ENCODE measurements around the gene DCLRE1B. TPM values are rescaled to one million over a fixed set of nuclear protein-coding genes. Genes with fewer than 3 reads are reported as not detected.
"Not testable (repeated sequence)": the region's sequence is repeated elsewhere in the genome, so short reads cannot be mapped to it uniquely, and the experiment has no call there.

DCLRE1B gene
- total and polyA plus RNA-seq, 2 donors (not counting 1 experiment from before 2014, with no cell fraction given), result 1.0 to 4.8 TPM

DNA sequence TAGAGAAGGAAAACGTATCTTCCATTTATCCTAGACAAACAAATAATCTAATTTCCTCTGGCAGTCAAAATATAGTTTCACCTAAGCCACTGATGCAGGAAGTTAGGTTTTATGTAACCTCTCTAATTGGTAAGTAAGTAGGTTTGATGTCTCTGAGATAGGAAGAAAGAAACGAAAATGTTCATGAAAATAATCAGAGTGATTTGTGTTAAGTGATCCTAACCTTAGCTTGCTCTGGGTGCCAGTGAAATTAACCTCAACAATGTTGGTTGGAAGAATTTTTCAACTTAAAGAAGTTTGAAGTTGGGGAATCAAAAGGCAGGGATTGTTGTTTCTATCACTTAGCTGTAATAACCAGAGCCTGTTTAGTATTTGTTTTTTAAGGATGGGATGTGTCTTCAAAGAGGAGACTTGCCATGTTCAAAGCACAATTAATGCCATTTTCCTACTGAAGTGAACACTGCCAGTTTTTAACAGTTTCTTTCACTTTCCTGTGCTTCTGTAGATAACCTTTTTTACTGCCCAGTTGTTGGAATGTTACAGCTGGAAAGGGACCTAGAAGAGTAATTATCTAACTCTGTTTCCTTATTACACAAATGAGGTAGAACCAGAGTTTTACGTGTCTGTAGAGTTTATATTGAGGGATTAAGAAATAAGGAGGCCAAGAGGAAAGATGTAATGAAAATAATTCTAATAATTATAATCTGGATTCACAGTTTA is 42.4 kb downstream of the DCLRE1B start:
- POLR2A ChIA-PET, result no interaction called here
- H3K9ac ChIP-seq (ENCODE audit: low read length), result peak overlapping the region; percentile 32
- H3K9me3 ChIP-seq (ENCODE audit: control extremely low read depth in 1 of 3, control insufficient read depth in 2 of 3, insufficient read depth in 1 of 3, low read length in 2 of 3), result no peaks in the 10 kb centered on the region
- H3K4me3 ChIP-seq (ENCODE audit: control extremely low read depth in 1 of 5, extremely low read depth in 1 of 5, insufficient read depth in 1 of 5, low read depth in 2 of 5, low read length in 4 of 5), result no peak overlapping the region
- 14% methylated on average over 1 of the region's 3 CpGs for WGBS (ENCODE audit: insufficient coverage)
- peak overlapping the region in 1 of 2 donors; percentile 62 for H3K27ac ChIP-seq (ENCODE audit: low read length in 2 of 2)
- H3K79me2 ChIP-seq (ENCODE audit: control insufficient read depth, insufficient read depth, low read length), result peaks cover 92% of the 10 kb centered on the region
- peaks cover 32% of the 10 kb centered on the region for H4K20me1 ChIP-seq (ENCODE audit: control insufficient read depth, insufficient read depth, low read length, poor library complexity, severe bottlenecking)
- peaks cover 16 to 25% of the 10 kb centered on the region in 2 donors for H3K4me1 ChIP-seq (ENCODE audit: control insufficient read depth in 2 of 2, insufficient read depth in 2 of 2, low read length in 2 of 2)
- H3K36me3 ChIP-seq (replicated peaks in 1 of 2; ENCODE audit: control extremely low read depth in 1 of 2, control insufficient read depth in 1 of 2, extremely low read depth in 1 of 2, insufficient read depth in 2 of 2, low read length in 1 of 2), result peaks cover 0 to 4% of the 10 kb centered on the region in 2 experiments
- no peak overlapping the region for H2AFZ ChIP-seq (ENCODE audit: insufficient read depth, low read depth, low read length, poor library complexity, severe bottlenecking)
- intact Hi-C loops (cut with micrococcal nuclease), result loop anchor here (5.0 kb wide), 1 partner anchor 110 kb away; no protein-coding TSS in a partner anchor
- peak overlapping the region; percentile 7 for H3K4me2 ChIP-seq (replicated peaks; ENCODE audit: low read depth, low read length, poor library complexity, severe bottlenecking)
- H3K27ac Mint-ChIP-seq, result peak overlapping the region; percentile 56
- no peak for ATAC-seq (ENCODE audit: low read depth)
- H3K4me1 Mint-ChIP-seq, result peaks cover 41% of the 10 kb centered on the region
- TF ChIP-seq EZH2 (IDR thresholded peaks at IDR 0.05; ENCODE audit: borderline replicate concordance, insufficient read depth, low read depth, low read length, poor library complexity, severe bottlenecking), result no peak
- peak overlapping the region; percentile 53 for H3K4me3 Mint-ChIP-seq
- no peaks in the 10 kb centered on the region for H3K27me3 Mint-ChIP-seq
- no peaks in the 10 kb centered on the region for H3K27me3 ChIP-seq (replicated peaks in 1 of 4; ENCODE audit: control extremely low read depth in 1 of 4, control insufficient read depth in 3 of 4, insufficient read depth in 4 of 4, low read length in 3 of 4)
- CTCF ChIA-PET, result interaction anchor here (1.3 to 2.8 kb wide), 2 partner anchors 88 to 112 kb away, joined by 4 to 15 read pairs; no protein-coding TSS in a partner anchor
- DNase-seq, result no peak
- no peaks in the 10 kb centered on the region for H3K9me3 Mint-ChIP-seq (ENCODE audit: insufficient read depth)

DNA sequence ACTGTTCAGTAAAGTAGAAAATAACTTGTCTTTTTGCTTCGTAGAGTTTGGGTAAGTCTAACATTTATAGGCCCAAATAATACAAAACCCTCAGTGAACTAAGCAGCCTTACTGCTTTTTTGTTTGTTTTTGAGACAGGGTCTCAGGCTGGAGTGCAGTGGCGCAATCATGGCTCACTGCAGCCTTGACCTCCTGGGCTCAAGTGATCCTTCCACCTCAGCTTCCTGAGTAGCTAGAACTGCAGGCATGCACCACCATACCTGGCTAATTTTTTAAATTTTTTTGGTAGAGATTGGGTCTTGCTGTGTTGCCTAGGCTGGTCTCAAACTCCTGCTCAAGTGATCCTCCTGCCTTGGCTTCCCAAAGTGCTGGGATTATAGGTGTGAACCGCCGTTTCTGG is 43.0 kb downstream of the DCLRE1B start:
- H3K36me3 ChIP-seq (replicated peaks in 1 of 2; ENCODE audit: control extremely low read depth in 1 of 2, control insufficient read depth in 1 of 2, extremely low read depth in 1 of 2, insufficient read depth in 2 of 2, low read length in 1 of 2); H3K9ac ChIP-seq (ENCODE audit: low read length); H3K27me3 ChIP-seq (replicated peaks in 1 of 4; ENCODE audit: control extremely low read depth in 1 of 4, control insufficient read depth in 3 of 4, insufficient read depth in 4 of 4, low read length in 3 of 4); DNase-seq; H3K27me3 Mint-ChIP-seq; H3K27ac Mint-ChIP-seq; H3K4me2 ChIP-seq (replicated peaks; ENCODE audit: low read depth, low read length, poor library complexity, severe bottlenecking); H3K9me3 ChIP-seq (ENCODE audit: control extremely low read depth in 1 of 3, control insufficient read depth in 2 of 3, insufficient read depth in 1 of 3, low read length in 2 of 3); ATAC-seq (ENCODE audit: low read depth); POLR2A ChIA-PET; H3K4me3 ChIP-seq (ENCODE audit: control extremely low read depth in 1 of 5, extremely low read depth in 1 of 5, insufficient read depth in 1 of 5, low read depth in 2 of 5, low read length in 4 of 5); H2AFZ ChIP-seq (ENCODE audit: insufficient read depth, low read depth, low read length, poor library complexity, severe bottlenecking); H3K9me3 Mint-ChIP-seq (ENCODE audit: insufficient read depth); H3K4me3 Mint-ChIP-seq: not testable (repeated sequence)
- peaks cover 33% of the 10 kb centered on the region for H4K20me1 ChIP-seq (ENCODE audit: control insufficient read depth, insufficient read depth, low read length, poor library complexity, severe bottlenecking)
- peaks cover 93% of the 10 kb centered on the region for H3K79me2 ChIP-seq (ENCODE audit: control insufficient read depth, insufficient read depth, low read length)
- intact Hi-C loops (cut with micrococcal nuclease), result loop anchor here (5.0 kb wide), 1 partner anchor 111 kb away; no protein-coding TSS in a partner anchor
- H3K27ac ChIP-seq (ENCODE audit: low read length in 2 of 2), result peak overlapping the region in 1 of 2 donors; percentile 62
- H3K4me1 Mint-ChIP-seq, result peaks cover 40% of the 10 kb centered on the region
- no CpG with 5 or more reads among the region's 4 CpGs for WGBS (ENCODE audit: insufficient coverage)
- CTCF ChIA-PET, result interaction anchor here (2.8 kb wide), 1 partner anchor 113 kb away, joined by 15 read pairs; no protein-coding TSS in a partner anchor
- H3K4me1 ChIP-seq (ENCODE audit: control insufficient read depth in 2 of 2, insufficient read depth in 2 of 2, low read length in 2 of 2), result peaks cover 16 to 25% of the 10 kb centered on the region in 2 donors

All from B cell (primary cell).